Left cardiac atrium (tissue), 4 donors: ENCODE measurements around the gene GANC. TPM values are rescaled to one million over a fixed set of nuclear protein-coding genes. Genes with fewer than 3 reads are reported as not detected.
"Not testable (repeated sequence)": the region's sequence is repeated elsewhere in the genome, so short reads cannot be mapped to it uniquely, and the experiment has no call there.

ENCODE experiments used
- ATAC-seq, 2 donors: fragments of 200-7000 bp; cut with Tn5 transposase; one replicate each; pipeline ENCODE4 v1.9.1; 2020; ENCODE audit warnings: mild to moderate bottlenecking in 2 of 2, moderate library complexity in 2 of 2
- DNase-seq: peaks from one replicate; pipeline ENCODE4 v3.0.0-alpha.2; 2020
- intact Hi-C, 2 donors: fragments of 100-400 bp; cut with DNase I; formaldehyde crosslinking; loops; one replicate each; pipeline versions ENCODE4 v1.14.1 to v1.15.1; 2022 to 2023
- long read RNA-seq: library from polyadenylated mRNA; unstranded; transcript quantifications from one replicate; pipeline ENCODE4 v2.0.0, GENCODE V29; 2021
- total RNA-seq, 2 donors: library from RNA; stranded (reverse); fragmentation: NEBNext Ultra II Directional; extraction: Animal tissue kit (Norgen Biotek cat#: 25700); gene quantifications; one replicate each; pipeline ENCODE4 v1.2.1, GENCODE V29; 2021
- donor health status: DM: no; HTN: yes; CAD: no.
- donor health status: DM: no; HTN: yes; CAD: no; lungs with severe emphysema.
- donor health status: DM: yes; HTN: yes; CAD: no.
- donor health status: Dilated cardiomyopathy.

GANC gene
- 10 to 100 TPM; 15.2 to 18.0 TPM for total RNA-seq
- long read RNA-seq, partial matches to known transcripts, result 2 of 7 reads
- long read RNA-seq, other reads (novel, unspliced or antisense), result 5 of 7 reads

- DNase-seq, result peak; percentile 97
- intact Hi-C loops, result loop anchor here in 1 of 2 donors (10.0 kb wide), 1 partner anchor 202 kb away; no protein-coding TSS in a partner anchor
- ATAC-seq, result peak; percentile 98 to 99
Measured at GRCh38 chr15:42272939-42273899, at the start of gene GANC, which contains the start of gene TMEM87A. Gene GANC, plus strand, starts transcription at chr15:42273201. Its CDS starts 1,281 bp downstream, at chr15:42274482. Gene TMEM87A, minus strand, starts transcription at chr15:42273433. Its CDS starts 35 bp downstream, at chr15:42273398.

GRCh38 chr15:42226648-42227047 is 46.4 kb upstream of the GANC start:
- ATAC-seq, result no peak
- intact Hi-C loops, result no loop called here
- no peak for DNase-seq

- DNase-seq (no peak), ATAC-seq (no peak)
- intact Hi-C loops, result no loop called here
Measured at GRCh38 chr15:42228036-42228435, 45.0 kb upstream of the GANC start.

GRCh38 chr15:42228981-42229380 is 44.0 kb upstream of the GANC start:
- ATAC-seq, intact Hi-C loops, DNase-seq: not testable (repeated sequence)

- intact Hi-C loops, result no loop called here
- ATAC-seq, result no peak
- DNase-seq, result no peak
Measured at GRCh38 chr15:42231088-42231487, 41.9 kb upstream of the GANC start.

- DNase-seq, result no peak
- no peak for ATAC-seq
- intact Hi-C loops, result no loop called here
Measured at GRCh38 chr15:42232606-42233005, 40.4 kb upstream of the GANC start.

GRCh38 chr15:42233107-42233506 is 39.9 kb upstream of the GANC start:
- no peak for ATAC-seq
- no peak for DNase-seq
- intact Hi-C loops, result no loop called here

GRCh38 chr15:42239528-42240182 is 33.3 kb upstream of the GANC start:
- DNase-seq (no peak), ATAC-seq (no peak)
- intact Hi-C loops, result no loop called here

- intact Hi-C loops, result no loop called here
- DNase-seq, result no peak
- no peak for ATAC-seq
Measured at GRCh38 chr15:42240823-42241222, 32.2 kb upstream of the GANC start.

- ATAC-seq, result no peak
- intact Hi-C loops, result no loop called here
Measured at GRCh38 chr15:42253300-42253699, 19.7 kb upstream of the GANC start.

GRCh38 chr15:42264795-42265194 is 8.2 kb upstream of the GANC start:
- ATAC-seq (no peak), DNase-seq (no peak)
- intact Hi-C loops, result no loop called here

More at GRCh38 chr15:42253300-42253699, 19.7 kb upstream of the GANC start:
- no peak for DNase-seq

GRCh38 chr15:42267286-42267685 is 5.7 kb upstream of the GANC start:
- intact Hi-C loops, result no loop called here
- DNase-seq, result no peak
- ATAC-seq, result no peak

- intact Hi-C loops, result loop anchor here in 1 of 2 donors (10.0 kb wide), 1 partner anchor 204 kb away; no protein-coding TSS in a partner anchor
- ATAC-seq, result no peak
- DNase-seq, result no peak
Measured at GRCh38 chr15:42270551-42270950, 2.5 kb upstream of the GANC start.

- intact Hi-C loops, result loop anchor here in 1 of 2 donors (10.0 kb wide), 1 partner anchor 204 kb away; no protein-coding TSS in a partner anchor
- no peak for ATAC-seq
- DNase-seq, result no peak
Measured at GRCh38 chr15:42270996-42271395, 2.0 kb upstream of the GANC start.

- peak; percentile 25 to 55 for ATAC-seq
- intact Hi-C loops, result loop anchor here in 1 of 2 donors (10.0 kb wide), 1 partner anchor 201 kb away; no protein-coding TSS in a partner anchor
- DNase-seq, result peak; percentile 74
Measured at GRCh38 chr15:42273900-42274701, 1.1 kb downstream of the GANC start.

GRCh38 chr15:42274702-42274989 is 1.6 kb downstream of the GANC start:
- ATAC-seq (no peak), DNase-seq (no peak)
- intact Hi-C loops, result loop anchor here in 1 of 2 donors (10.0 kb wide), 1 partner anchor 200 kb away; no protein-coding TSS in a partner anchor

- DNase-seq, result no peak
- no peak for ATAC-seq
- intact Hi-C loops, result loop anchor here in 1 of 2 donors (10.0 kb wide), 1 partner anchor 199 kb away; no protein-coding TSS in a partner anchor
Measured at GRCh38 chr15:42275780-42276391, 2.9 kb downstream of the GANC start.

GRCh38 chr15:42276762-42277161 is 3.8 kb downstream of the GANC start:
- intact Hi-C loops, result loop anchor here in 1 of 2 donors (10.0 kb wide), 1 partner anchor 198 kb away; no protein-coding TSS in a partner anchor
- DNase-seq (no peak), ATAC-seq (no peak)
